Sciatic nerve (tissue), 2 donors: ENCODE data around the gene SIRT3. TPM values are rescaled to one million over a fixed set of nuclear protein-coding genes. Genes with fewer than 3 reads are reported as not detected.
"Not testable (repeated sequence)": the region's sequence is repeated elsewhere in the genome, so short reads cannot be mapped to it uniquely, and the experiment has no call there.

Source experiments
- ATAC-seq: fragments of 200-7000 bp; cut with Tn5 transposase; one replicate; pipeline ENCODE4 v1.9.1; 2020; ENCODE audit warnings: mild to moderate bottlenecking, moderate library complexity
- DNase-seq: peaks from one replicate; pipeline ENCODE4 v3.0.0-alpha.2; 2020; ENCODE audit warnings: low spot score
- intact Hi-C: fragments of 100-400 bp; cut with DNase I; formaldehyde crosslinking; loops from one replicate; pipeline ENCODE4 v1.14.2; 2022
- total RNA-seq: library from RNA; stranded (reverse); fragmentation: NEBNext Ultra II Directional; extraction: Animal tissue kit (Norgen Biotek cat#: 25700); gene quantifications from one replicate; pipeline ENCODE4 v1.2.1, GENCODE V29; 2021
- donor health status: DM: no; HTN: no; CAD: no.
- donor health status: DM: no; HTN: no; CAD: no.

Gene SIRT3
- total RNA-seq, 1 donor from 2014 or later, result 21.7 TPM

DNA sequence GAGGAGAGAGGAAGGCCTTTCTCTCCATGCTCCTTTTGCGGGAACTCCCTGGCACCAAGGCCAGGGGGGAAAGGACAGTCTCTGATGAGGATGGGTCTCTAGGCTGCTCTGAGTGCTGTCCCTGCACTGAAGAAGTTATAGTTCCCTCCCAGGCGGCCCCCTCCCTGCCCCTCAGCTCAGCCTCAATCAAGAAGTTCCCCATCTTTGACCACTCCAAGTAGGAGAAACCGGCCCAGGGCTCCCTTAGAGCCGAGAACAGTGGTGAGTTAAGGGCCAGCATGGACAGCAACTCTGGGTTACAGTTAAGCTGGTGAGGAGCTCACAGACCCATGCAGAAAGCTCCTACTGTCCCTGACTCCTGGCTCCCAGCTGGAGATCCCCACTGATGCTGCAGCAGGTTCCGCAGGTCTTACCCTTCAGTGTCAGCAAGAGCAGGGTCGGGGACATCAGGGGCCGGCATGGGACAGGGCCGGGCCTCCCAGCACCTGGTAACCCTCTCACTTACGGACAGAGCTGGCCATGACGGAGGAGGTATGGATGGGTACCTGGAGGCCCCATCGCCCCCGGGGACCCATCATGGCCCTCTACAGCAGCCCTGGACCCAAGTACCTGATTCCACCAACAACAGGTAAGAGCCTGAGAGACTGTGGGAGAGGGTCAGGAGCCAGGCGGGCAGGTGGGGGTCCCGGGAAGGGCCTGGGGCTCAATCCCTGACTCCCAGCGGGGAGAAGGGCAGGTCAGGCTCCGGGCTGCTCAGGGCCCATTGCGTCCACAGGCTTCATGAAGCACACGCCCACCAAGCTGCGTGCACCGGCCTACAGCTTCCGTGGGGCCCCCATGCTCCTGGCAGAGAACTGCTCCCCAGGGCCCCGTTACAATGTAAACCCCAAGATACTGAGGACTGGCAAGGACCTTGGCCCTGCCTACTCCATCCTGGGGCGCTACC is 39.1 kb downstream of the SIRT3 start:
- ATAC-seq, result no peak
- intact Hi-C loops, result no loop called here
- DNase-seq, result peak; percentile 57

DNA sequence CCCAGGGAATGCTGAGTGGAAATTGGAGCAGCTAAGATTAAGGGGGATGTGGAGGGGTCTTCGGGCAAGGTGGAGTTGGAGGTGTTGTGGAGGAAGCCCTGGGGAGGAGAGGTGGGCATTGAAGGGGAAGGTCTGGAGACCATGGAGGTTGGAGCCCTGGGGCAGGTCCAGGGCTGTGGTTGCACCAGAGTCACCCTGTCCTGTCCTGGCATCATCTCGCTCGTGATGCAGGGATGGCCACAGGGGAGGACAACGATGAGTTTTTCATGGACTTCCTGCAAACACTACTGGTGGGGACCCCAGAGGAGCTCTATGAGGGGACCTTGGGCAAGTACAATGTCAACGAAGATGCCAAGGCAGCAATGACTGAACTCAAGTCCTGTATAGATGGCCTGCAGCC is 42.7 kb downstream of the SIRT3 start:
- DNase-seq, intact Hi-C loops, ATAC-seq: not testable (repeated sequence)

DNA sequence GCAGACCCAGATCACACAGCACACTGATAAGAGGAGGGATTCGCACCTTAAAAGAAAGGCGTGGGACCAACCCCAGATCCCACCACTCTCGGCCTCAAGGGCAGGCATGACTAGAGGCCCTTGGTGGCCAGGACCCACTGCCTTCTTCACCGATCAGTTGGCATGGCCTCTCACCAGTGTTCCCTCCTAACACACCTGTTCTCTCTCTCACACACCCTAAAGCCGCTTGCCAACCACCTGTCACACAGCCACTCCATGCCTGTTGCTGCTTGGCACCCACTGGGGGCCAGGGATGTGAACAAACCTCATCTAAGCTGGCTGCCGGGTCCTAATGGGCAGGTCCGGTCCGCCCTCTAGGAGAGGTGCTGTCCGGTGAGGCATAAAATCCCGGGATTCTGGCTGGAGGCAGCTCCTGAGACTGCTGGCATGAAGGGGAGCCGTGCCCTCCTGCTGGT is 43.4 kb downstream of the SIRT3 start, which contains the start of gene SCGB1C1:
TSS of gene SCGB1C1 (plus strand) at position 405 of the 455 bp plus-strand sequence. CDS start at position 427, 22 bp downstream.
- intact Hi-C loops, DNase-seq: not testable (repeated sequence)

DNA sequence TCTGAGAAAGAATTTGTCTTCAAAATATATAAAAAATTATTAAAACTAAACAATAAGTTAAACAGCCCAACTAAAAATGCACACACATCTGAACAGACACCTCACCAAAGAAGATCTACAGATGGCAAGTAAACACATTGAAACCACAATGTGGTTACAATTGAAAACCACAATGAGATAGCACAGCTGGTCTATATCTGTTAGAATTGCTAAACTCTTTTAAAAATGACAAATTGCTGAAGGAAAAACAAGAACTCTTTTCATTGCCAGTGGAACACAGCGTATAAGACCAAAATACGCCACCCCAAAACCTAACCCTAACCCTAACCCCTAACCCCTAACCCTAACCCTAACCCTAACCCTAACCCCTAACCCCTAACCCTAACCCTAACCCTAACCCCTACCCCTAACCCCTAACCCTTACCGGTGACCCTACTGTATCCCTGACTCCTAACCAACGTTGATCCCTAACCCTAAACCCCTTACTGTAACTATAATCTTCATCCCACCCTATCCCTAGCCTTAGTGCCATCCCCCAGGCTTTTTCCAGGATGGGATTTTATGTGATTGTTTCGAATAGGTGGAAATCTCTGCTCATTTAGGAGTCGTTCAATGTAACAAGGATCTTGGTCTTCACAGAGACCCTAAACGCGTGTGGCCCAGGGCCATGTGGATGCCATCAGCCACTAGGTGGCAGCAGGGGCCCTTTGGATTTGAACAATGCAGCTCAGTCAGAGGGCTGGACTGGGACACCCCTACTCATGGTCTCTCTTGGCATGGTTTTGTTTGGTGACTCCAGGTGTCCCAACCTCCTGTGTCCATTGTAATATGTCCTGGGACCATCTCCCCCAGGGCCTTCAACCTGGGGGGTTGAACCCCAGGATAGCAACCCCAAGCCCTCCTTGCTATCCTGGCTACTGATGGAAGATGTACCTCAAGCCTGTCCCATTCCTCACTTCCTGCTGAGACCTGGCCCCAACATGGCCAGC is 44.4 kb downstream of the SIRT3 start:
- DNase-seq, result peak; percentile 67
- intact Hi-C loops, result not testable (repeated sequence)
- peak; percentile 68 for ATAC-seq

More for the DNA sequence above, 43.4 kb downstream of the SIRT3 start, which contains the start of gene SCGB1C1:
- not testable (repeated sequence) for ATAC-seq

DNA sequence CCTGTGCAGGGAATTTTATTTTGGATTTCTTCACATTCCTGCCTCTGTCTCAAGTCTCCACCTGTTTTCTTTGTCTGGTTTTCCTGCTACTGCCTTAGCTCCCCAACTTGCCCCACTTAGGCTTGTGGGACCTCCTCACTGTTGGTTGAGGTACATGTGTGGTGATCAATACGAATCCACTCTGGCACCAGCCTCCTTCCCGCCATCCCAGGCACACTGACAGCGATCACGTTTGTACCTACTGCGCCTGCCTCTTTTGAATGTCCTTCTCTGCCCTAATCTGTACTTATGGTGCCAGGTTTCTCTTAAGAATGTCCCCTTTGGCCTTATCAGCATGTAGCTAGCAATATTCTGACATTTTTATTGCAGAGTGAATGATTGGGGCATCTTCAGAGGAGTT is 45.6 kb downstream of the SIRT3 start:
- intact Hi-C loops, DNase-seq, ATAC-seq: not testable (repeated sequence)

DNA sequence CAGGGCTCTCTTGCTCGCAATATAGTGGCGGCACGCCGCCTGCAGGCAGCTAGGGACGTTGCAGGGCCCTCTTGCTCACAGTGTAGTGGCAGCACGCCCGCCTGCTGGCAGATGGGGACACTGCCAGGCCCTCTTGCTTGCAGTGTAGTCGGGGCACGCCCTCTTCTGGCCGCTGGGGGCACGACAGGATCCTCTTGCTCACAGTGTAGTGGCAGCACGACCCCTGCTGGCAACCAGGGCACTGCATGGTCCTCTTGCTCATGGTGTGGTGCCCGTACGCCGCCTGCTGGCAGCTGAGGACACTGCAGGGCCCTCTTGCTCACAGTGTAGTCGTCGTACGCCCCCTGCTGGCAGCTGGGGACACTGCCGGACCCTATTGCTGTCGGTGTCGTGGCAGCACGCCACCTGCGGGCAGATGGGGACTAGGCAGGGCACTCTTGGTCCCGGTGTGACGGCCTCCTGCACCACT is 46.3 kb downstream of the SIRT3 start:
- intact Hi-C loops, DNase-seq: not testable (repeated sequence)
- peak; percentile 49 for ATAC-seq

DNA sequence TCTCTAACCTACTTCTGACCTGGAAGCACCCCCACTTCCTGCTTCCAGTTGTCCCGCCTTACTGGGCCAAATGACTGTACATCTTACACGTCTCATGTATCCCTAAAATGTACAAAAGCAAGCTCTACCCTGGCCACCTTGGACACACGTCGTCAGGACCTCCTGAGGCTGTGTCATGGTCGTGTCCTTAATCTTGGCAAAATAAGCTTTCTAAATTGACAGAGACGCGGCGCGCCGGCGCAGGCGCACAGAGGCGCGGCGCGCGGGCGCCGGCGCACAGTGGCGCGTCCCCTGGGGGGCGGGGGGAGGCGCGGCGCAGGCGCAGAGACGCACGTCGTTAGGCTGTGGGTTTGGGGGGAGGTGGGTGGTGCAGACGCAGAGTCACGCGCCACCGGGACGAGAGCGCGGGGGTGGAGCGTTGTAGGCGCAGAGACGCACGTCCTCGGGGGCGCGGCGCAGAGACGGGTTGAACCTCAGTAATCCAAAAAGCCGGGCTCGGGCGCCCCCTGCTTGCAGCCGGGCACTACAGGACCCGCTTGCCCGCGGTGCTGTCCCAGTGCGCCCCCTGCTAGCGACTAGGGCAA is 46.9 kb downstream of the SIRT3 start:
- DNase-seq, intact Hi-C loops: not testable (repeated sequence)
- ATAC-seq, result peak; percentile 72

DNA sequence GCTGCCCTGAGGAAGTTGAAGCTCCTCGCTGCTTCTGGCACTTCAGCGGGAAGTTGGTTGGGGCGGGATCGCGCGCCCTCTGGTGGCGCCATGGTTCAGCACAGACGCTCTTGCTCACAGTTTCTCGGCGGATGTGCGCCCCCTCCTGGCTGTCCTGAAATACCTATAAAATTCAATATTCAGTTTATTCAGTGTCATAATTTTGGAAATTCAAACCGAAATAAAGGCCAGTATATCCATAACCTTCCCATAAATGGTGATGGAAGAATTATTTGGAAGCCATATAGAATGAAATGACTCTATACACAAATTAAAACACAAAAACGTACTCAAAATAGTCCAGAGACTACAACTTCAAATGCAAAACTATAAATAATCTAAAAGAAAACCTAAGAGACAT is 55.9 kb downstream of the SIRT3 start:
- DNase-seq, ATAC-seq, intact Hi-C loops: not testable (repeated sequence)

Other genes starting within 250 kb of the SIRT3 start
- gene SCGB1C1, start 43.3 kb downstream of the SIRT3 start, total RNA-seq, result not detected
- 48.1 TPM for gene BET1L, start 28.9 kb downstream of the SIRT3 start, total RNA-seq
- gene RIC8A, start 28.6 kb downstream of the SIRT3 start, total RNA-seq, result 74.7 TPM
- 79.4 TPM for gene PSMD13, start 634 bp upstream of the SIRT3 start, total RNA-seq
- gene NLRP6, start 42.1 kb upstream of the SIRT3 start, total RNA-seq, result 0.36 TPM
- gene PGGHG, start 52.8 kb upstream of the SIRT3 start, total RNA-seq, result 60.3 TPM
- gene IFITM5, start 63.2 kb upstream of the SIRT3 start, total RNA-seq, result not detected
- gene IFITM2, start 71.5 kb upstream of the SIRT3 start, total RNA-seq, result 853 TPM
- gene IFITM1, start 77.7 kb upstream of the SIRT3 start, total RNA-seq, result 344 TPM
- 1,044 TPM for gene IFITM3, start 84.5 kb upstream of the SIRT3 start, total RNA-seq
- 32.2 TPM for gene B4GALNT4, start 133.2 kb upstream of the SIRT3 start, total RNA-seq
- 0.49 TPM for gene PKP3, start 157.9 kb upstream of the SIRT3 start, total RNA-seq
- 51.6 TPM for gene SIGIRR, start 178.7 kb upstream of the SIRT3 start, total RNA-seq
- gene ANO9, start 205.7 kb upstream of the SIRT3 start, total RNA-seq, result 0.98 TPM
- 33.1 TPM for gene PTDSS2, start 213.9 kb upstream of the SIRT3 start, total RNA-seq